Right cardiac atrium (tissue), 5 donors: ENCODE data around the gene ELMO3. TPM values are rescaled to one million over a fixed set of nuclear protein-coding genes. Genes with fewer than 3 reads are reported as not detected.
A peak's percentile ranks its signal among the peaks of the same experiment; 100 is the strongest.

Experiments used
- ATAC-seq, 2 donors: fragments of 200-7000 bp; cut with Tn5 transposase; one replicate each; pipeline versions ENCODE4 v1.8.0 to v1.9.1; 2020; ENCODE audit warnings: moderate library complexity in 2 of 2, mild to moderate bottlenecking in 1 of 2
- DNase-seq, 3 donors: peaks; one replicate each; pipeline ENCODE4 v3.0.0-alpha.2; 2020
- H3K27ac ChIP-seq: one replicate; pipeline ENCODE4 v1.5.1; 2013; ENCODE audit warnings: mild to moderate bottlenecking, low read length, control low read depth, moderate library complexity
- H3K27me3 ChIP-seq: one replicate; pipeline ENCODE4 v1.6.1; 2013; ENCODE audit not compliant: control insufficient read depth, insufficient read depth
- H3K4me1 ChIP-seq: one replicate; pipeline ENCODE4 v1.6.1; 2013; ENCODE audit warnings: low read length; ENCODE audit not compliant: control insufficient read depth, insufficient read depth
- H3K4me3 ChIP-seq: one replicate; pipeline ENCODE4 v1.5.1; 2013; ENCODE audit warnings: low read length, control low read depth
- H3K9me3 ChIP-seq: one replicate; pipeline ENCODE4 v1.6.1; 2013; ENCODE audit warnings: low read length; ENCODE audit not compliant: control insufficient read depth
- WGBS: extraction: QIAGEN DNeasy Blood & Tissue Kit; methylation state at CpG from one replicate; pipeline ENCODE4 v1.1.7; 2013; 5-methylcytosine and 5-hydroxymethylcytosine counted together
- intact Hi-C, 4 donors: fragments of 100-400 bp; cut with DNase I; formaldehyde crosslinking; loops; one replicate each; pipeline versions ENCODE4 v1.11.0 to v1.14.0; 2022 to 2023
- polyA plus RNA-seq: library from polyadenylated mRNA; stranded (reverse); fragments of 200-250 nt; gene quantifications from one replicate; pipeline ENCODE4 v1.2.3, GENCODE V29; 2013
- total RNA-seq, 4 donors: library from RNA; stranded (reverse); fragmentation: NEBNext Ultra II Directional; extraction: Animal tissue kit (Norgen Biotek cat#: 25700); gene quantifications; one replicate each; pipeline ENCODE4 v1.2.1, GENCODE V29; 2021
- donor health status: healthy with polysubstance abuse.
- donor health status: DM: no; HTN: yes; CAD: no.
- donor health status: DM: no; HTN: no; CAD: no.
- donor health status: DM: no; HTN: yes; CAD: no; lungs with severe emphysema.
- donor health status: DM: yes; HTN: yes; CAD: no.

Gene ELMO3
- total and polyA plus RNA-seq, 5 donors, result 0.51 to 0.85 (median 0.74) TPM

GRCh38 chr16:67157106-67157748 is 41.7 kb upstream of the ELMO3 start:
- peaks cover 5% of the 10 kb centered on the region for H3K4me1 ChIP-seq
- H3K27ac ChIP-seq, result no peak overlapping the region
- 60% methylated on average over 7 of the region's 7 CpGs for WGBS

DNA sequence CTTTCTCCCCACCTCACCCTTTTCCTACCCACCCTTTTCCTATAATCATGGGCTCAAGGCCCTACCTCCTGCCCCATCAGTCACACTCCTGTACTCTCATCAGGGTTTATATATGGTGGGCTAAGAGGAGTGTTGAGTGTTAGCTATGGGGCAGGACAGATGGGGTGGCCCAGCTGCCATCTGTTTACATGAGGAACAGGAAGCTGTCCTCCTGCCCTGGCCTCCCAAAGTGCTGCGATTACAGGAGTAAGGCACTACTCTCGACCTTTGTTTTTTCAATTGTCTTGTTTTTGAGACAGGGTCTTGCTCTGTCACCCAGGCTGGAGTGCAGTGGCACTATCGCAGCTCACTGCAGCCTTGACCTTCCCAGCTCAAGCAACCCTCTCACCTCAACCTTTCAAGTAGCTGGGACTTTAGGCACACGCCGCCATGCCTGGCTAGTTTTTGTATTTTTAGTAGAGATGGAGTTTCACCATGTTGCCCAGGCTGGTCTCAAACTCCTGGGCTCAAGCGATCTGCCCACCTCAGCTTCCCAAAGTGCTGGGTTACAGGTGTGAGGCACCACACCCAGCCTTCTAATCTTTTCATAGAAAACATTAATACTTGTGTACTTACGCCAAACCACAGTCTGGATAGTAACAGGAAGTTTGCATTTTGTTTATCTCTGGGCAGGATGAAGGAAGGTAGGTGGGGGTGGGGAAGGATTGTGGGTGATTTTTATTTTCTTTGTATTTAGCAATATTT is 40.9 kb upstream of the ELMO3 start:
- no peak for ATAC-seq
- Histone ChIP-seq H3K4me1 (peaks cover 5% of the 10 kb centered on the region), H3K27me3 (no peaks in the 10 kb centered on the region), H3K27ac (no peak overlapping the region), H3K4me3 (no peak overlapping the region), H3K9me3 (no peaks in the 10 kb centered on the region)
- intact Hi-C loops, result loop anchor here in 2 of 4 donors (2.0 to 5.0 kb wide), 2 partner anchors 181 kb away; no protein-coding TSS in a partner anchor
- WGBS, result 79% methylated on average over 7 of the region's 7 CpGs
- peak in 1 of 3 donors; percentile 25 for DNase-seq

More at GRCh38 chr16:67157106-67157748, 41.7 kb upstream of the ELMO3 start:
- Histone ChIP-seq H3K4me3 (no peak overlapping the region), H3K9me3 (no peaks in the 10 kb centered on the region), H3K27me3 (no peaks in the 10 kb centered on the region)
- DNase-seq, result peak in 1 of 3 donors; percentile 6
- ATAC-seq, result no peak
- intact Hi-C loops, result loop anchor here in 2 of 4 donors (2.0 to 5.0 kb wide), 2 partner anchors 180 kb away; no protein-coding TSS in a partner anchor

GRCh38 chr16:67158637-67159600 is 40.0 kb upstream of the ELMO3 start:
- Histone ChIP-seq H3K4me3 (peak overlapping the region; percentile 78), H3K27ac (peak overlapping the region; percentile 6)
- peak in 1 of 2 donors; percentile 8 for ATAC-seq

DNA sequence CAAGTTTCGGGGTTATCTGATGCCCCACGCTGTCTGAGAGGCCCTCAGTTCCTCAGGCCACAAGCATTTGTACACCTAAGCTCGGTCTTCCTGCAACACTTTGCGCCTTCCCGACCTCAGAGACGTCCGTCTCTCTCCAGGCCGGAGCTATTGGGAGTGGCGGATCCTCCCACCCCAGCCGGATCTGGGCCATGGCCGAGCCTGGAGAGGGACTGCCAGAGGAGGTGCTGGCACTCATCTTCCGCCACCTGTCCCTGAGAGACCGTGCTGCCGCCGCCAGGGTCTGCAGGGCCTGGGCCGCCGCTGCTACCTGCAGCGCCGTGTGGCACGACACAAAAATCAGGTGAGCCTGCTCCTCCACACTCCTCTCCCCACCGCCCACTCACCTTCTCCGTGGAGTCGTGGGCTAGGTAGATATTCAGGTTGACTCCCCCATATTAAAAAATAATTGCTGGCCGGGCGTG is 37.3 kb upstream of the ELMO3 start:
- Histone ChIP-seq H3K4me1 (peaks cover 9% of the 10 kb centered on the region), H3K4me3 (peak overlapping the region; percentile 78), H3K27ac (peak overlapping the region; percentile 69), H3K9me3 (no peaks in the 10 kb centered on the region), H3K27me3 (no peaks in the 10 kb centered on the region)
- peak in 2 of 3 donors; percentile 82 to 89 for DNase-seq
- intact Hi-C loops, result no loop called here
- WGBS, result 42% methylated on average over 25 of the region's 25 CpGs
- ATAC-seq, result peak; percentile 3 to 12

More at GRCh38 chr16:67158637-67159600, 40.0 kb upstream of the ELMO3 start:
- DNase-seq, result peak; percentile 64 to 81 (median 77)
- H3K9me3 ChIP-seq, result no peaks in the 10 kb centered on the region
- H3K27me3 ChIP-seq, result no peaks in the 10 kb centered on the region
- intact Hi-C loops, result loop anchor here in 1 of 4 donors (5.0 kb wide), 1 partner anchor 182 kb away; no protein-coding TSS in a partner anchor
- peaks cover 5% of the 10 kb centered on the region for H3K4me1 ChIP-seq
- WGBS, result 6% methylated on average over 34 of the region's 34 CpGs

- DNase-seq, result peak in 1 of 3 donors; percentile 44
- H3K9me3 ChIP-seq, result no peaks in the 10 kb centered on the region
- no peaks in the 10 kb centered on the region for H3K27me3 ChIP-seq
- H3K4me3 ChIP-seq, result no peak overlapping the region
- WGBS, result 17% methylated on average over 44 of the region's 44 CpGs
- peaks cover 9% of the 10 kb centered on the region for H3K4me1 ChIP-seq
- intact Hi-C loops, result no loop called here
- H3K27ac ChIP-seq, result peak overlapping the region; percentile 30
- ATAC-seq, result no peak
Observed at GRCh38 chr16:67162506-67163163, 36.3 kb upstream of the ELMO3 start.

- peaks cover 9% of the 10 kb centered on the region for H3K4me1 ChIP-seq
- ATAC-seq, result peak; percentile 6 to 44
- peak overlapping the region; percentile 30 for H3K27ac ChIP-seq
- no peaks in the 10 kb centered on the region for H3K9me3 ChIP-seq
- WGBS, result 3% methylated on average over 99 of the region's 99 CpGs
- no peaks in the 10 kb centered on the region for H3K27me3 ChIP-seq
- peak; percentile 67 to 91 (median 89) for DNase-seq
- intact Hi-C loops, result no loop called here
- H3K4me3 ChIP-seq, result peak overlapping the region; percentile 34
Observed at GRCh38 chr16:67163164-67163998, 35.5 kb upstream of the ELMO3 start.

DNA sequence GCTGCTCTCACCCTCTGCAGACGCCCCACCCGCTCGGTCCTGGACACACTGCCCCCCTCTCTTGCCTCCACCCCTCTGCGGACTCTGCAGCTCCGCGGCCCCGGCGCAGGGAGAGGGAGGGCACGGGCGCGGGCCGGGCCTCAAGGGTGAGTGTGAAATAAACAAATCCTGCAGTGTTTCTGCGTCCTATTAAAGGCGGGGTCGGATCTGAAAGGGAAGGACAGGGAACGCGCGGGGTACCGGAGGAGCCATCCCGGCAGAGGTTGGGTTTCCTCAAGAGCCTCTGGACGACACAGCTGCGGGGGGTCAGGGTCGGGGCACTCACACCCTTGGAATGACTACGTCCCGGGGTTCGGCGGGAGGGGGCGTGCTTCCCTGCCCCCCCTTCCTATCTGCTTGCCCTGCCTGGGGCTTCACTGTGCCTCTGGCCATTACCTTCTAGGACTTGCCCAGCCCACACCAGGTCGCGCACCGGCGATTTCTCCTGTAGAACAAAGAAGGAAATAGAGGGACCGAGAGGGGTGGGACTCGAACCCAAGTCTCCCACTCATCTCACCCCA is 34.9 kb upstream of the ELMO3 start:
- Histone ChIP-seq H3K4me1 (peaks cover 7% of the 10 kb centered on the region), H3K9me3 (no peaks in the 10 kb centered on the region), H3K27ac (peak overlapping the region; percentile 20), H3K27me3 (no peaks in the 10 kb centered on the region), H3K4me3 (peak overlapping the region; percentile 34)
- DNase-seq (peak; percentile 32 to 80 (median 80)), ATAC-seq (peak in 1 of 2 donors; percentile 15)
- intact Hi-C loops, result no loop called here
- WGBS, result 2% methylated on average over 34 of the region's 34 CpGs

DNA sequence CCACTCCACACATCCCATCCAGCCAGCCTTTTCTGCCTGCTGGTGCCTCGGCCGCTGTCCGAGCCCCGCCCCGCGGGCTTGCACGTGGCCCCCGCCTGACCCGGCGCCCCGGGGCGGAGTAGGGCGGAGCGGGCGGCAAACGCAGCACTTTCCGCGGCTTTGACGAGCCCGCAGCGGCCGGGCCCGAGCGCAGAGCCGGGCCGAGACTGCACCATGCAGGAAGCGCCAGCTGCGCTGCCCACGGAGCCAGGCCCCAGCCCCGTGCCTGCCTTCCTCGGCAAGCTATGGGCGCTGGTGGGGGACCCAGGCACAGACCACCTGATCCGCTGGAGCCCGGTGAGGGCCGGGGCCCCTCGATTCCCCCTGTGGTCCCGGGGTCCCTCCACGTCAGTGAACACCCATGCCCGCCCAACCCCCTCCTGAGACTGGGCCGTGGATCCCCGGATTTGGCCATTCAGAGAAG is 34.3 kb upstream of the ELMO3 start, which contains the start of gene HSF4:
TSS of gene HSF4 (plus strand) at position 147 of the 463 bp plus-strand sequence. CDS start at position 214, 67 bp downstream.
- H3K4me1 ChIP-seq, result peaks cover 6% of the 10 kb centered on the region
- 2% methylated on average over 41 of the region's 41 CpGs for WGBS
- H3K4me3 ChIP-seq, result peak within 1 kb of the TSS; percentile 34
- H3K27ac ChIP-seq, result peak within 1 kb of the TSS; percentile 79
- H3K9me3 ChIP-seq, result no peaks in the 10 kb centered on the region
- intact Hi-C loops, result no loop called here
- no peaks in the 10 kb centered on the region for H3K27me3 ChIP-seq
- DNase-seq (peak; percentile 75 to 93 (median 91)), ATAC-seq (peak; percentile 44 to 50)
